Loucy (cell line): ENCODE measurements around the gene KRTAP10-4.

Experiments
- EZH2phosphoT487 ChIP-seq: fragments of 200-600 bp; IDR thresholded peaks from 2 replicates; pipeline ENCODE4 v1.6.1; 2018; ENCODE audit warnings: antibody characterized with exemption, mild to moderate bottlenecking, moderate library complexity, borderline replicate concordance
- TF ChIP-seq, protein P1 (sequence below): fragments of 200-600 bp; sonication (generic); conservative IDR thresholded peaks from 2 replicates; pipeline ENCODE4 v1.5.1; 2014; ENCODE audit warnings: mild to moderate bottlenecking, antibody characterized with exemption, low read length

DNA sequence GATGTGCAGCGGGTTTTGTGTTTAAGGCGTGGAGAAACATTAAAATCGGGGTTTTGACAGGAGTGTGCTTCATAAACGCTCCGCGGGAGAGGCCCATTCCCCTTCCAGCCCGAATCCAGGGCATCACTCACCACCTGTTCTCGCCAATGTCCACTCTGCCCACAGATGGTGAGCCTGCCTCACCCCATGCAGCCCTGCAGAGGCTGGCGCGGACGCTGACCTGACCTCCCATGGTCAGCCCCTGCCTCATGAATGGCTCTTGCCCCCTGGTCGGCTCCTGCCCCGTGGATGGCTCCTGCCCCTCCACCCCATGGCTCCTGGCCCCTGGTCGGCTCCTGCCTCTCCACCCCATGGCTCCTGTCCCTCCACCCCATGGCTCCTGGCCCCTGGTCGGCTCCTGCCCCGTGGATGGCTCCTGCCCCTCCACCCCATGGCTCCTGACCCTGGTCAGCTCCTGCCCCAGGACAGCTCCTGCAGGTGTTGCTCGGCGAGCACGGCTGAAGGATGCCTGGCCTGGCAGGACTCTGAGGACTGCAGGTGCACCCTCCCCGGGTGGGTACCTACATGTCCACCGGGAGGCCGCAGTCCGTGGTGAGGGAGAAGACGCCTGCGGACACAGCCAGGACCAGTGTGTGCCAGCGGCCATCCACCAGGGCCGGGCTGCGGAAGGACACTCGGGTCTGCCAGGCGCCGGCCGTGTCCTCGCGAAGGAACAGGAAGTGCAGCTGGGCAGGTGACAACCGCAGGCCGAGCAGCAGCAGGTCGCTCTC is 40.2 kb upstream of the KRTAP10-4 start:
- TF ChIP-seq EZH2phosphoT487 = no peak
- TF ChIP-seq, protein P1, sequence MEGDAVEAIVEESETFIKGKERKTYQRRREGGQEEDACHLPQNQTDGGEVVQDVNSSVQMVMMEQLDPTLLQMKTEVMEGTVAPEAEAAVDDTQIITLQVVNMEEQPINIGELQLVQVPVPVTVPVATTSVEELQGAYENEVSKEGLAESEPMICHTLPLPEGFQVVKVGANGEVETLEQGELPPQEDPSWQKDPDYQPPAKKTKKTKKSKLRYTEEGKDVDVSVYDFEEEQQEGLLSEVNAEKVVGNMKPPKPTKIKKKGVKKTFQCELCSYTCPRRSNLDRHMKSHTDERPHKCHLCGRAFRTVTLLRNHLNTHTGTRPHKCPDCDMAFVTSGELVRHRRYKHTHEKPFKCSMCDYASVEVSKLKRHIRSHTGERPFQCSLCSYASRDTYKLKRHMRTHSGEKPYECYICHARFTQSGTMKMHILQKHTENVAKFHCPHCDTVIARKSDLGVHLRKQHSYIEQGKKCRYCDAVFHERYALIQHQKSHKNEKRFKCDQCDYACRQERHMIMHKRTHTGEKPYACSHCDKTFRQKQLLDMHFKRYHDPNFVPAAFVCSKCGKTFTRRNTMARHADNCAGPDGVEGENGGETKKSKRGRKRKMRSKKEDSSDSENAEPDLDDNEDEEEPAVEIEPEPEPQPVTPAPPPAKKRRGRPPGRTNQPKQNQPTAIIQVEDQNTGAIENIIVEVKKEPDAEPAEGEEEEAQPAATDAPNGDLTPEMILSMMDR = no peak
